Measurements from ENCODE around the gene ACADVL.
"Not testable (repeated sequence)": the region's sequence is repeated elsewhere in the genome, so short reads cannot be mapped to it uniquely, and the experiment has no call there.

The ACADVL gene

DNA sequence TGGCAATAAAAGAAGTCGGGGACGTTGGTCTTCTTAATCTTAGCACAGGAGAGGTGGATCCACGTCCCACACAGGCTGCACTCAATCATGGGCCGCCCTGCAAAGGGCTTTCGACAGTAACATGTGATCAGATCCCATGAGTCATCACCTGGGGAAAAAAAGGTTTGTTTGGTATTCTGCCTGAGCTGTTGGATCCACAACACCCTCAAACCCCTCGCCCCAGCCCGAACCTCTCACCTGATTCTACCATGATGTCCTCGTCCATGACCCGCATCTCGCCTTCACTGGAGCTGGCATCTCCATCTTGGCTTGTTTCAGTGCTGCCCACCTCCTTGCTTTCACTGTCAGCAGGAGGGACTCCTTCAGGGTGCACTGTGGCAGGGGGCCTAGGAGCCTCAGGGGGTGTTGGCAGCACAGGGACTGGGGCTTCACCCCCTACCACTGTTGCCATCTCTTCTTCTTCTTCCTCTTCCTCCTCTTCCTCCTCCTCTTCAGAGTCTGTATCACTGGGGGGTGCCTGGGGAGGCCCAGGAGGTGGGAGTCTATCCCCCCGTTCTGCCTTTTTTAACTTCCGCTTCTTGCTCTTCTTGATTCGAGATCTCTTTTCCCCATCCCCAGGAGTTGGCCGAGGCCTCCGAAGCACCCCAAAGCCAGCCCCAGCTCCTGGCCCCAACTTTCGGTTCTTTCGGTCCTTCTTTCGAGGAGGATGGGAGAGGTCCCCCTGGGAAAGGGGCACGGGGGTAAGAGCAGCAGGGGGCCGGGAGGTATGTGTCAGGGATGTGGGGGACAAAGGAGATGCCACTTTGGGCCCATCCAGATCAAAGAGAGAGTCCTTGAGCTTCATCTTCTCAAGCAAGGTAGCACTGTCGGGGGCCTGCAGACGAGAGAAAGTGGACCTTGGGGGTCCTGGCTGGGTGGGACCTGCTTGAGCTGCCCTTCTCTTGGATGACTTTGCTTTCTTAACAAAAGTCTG lies 16.2 kb downstream of the ACADVL start:
- DNase-seq: no peak

DNA sequence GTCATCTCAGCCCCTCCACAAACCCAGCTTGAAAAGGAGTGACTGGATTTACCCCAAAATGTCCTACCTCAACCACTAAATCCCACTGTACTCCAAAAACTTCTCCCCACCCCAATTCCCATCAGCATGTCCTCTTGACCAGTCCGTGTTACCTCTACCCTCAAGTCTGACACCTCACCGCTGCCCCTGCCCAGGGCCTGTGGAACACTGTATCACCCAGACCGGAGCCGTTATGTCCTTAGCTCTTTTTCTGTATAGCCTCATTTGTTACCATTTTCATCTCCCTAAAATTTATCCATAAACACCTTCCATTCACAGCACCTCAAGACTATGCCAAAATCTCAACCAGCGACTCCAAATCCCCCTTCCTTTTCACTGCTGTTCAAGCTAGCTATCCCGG lies 17.1 kb downstream of the ACADVL start:
- no peak for DNase-seq

DNA sequence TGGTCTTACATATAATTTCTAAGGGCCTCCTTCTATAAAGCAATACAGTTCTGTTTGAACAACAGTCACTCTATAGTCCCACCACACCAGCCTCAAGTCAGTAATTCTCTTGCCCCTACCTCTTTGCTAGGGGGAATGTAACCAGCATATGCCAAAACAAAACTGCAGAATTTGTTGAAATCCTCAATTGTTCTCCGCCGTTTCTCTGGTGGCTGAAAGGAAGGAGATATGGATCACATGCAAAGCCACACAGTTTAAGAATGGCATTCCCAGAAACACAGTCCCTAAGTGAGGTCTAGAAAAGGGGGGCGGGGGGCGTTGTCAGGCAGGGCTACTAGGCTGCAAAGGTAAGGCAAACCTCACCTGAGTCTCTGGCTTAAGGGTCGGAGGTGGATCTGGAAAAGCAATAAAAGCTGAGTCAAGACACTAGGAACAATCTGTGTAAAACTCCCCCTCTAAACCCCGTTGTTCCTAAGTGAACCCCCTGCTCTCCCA lies 17.6 kb downstream of the ACADVL start:
- DNase-seq: no peak

- DNase-seq: peak in 1 of 2 experiments; percentile 3
Observed at GRCh38 chr17:7237761-7238419, 18.2 kb downstream of the ACADVL start.

DNA sequence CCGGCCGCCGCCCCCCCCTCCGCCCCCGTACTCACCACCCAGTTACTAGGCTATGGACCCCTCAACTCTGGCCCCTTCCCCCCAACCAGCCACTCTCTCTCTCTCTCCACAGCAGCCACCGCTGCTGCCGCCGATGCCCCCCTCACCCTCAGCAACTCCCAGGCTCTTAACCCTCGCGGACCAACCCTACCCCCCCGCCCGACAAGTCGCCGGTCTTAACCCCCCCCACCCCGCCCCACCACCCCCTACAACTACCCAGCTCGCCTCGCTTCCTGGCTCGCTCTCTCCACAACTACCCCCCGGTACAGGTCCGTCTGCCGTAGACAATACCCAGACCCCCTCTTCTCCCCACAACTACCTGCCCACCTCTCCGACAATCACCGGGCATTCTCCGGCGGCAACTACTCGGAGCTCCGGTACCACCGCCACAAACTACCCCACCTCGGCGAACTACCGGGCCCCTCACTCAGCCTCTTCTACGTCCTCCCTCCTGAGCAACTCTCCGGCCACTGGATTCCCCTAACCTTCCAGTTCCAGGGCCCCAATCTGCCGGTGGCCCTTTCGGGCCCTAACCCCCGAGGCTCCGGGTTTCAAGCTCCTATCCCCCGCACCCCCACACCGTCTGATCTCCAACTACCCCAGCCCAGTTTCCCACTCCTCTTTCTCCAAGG lies 18.8 kb downstream of the ACADVL start:
- DNase-seq: no peak

GRCh38 chr17:7239091-7240027 lies 19.6 kb downstream of the ACADVL start, which contains the start of gene PHF23:
Gene PHF23 (minus strand): TSS chr17:7239457. CDS start chr17:7239279, 178 bp downstream.
- peak; percentile 87 for DNase-seq

- DNase-seq: no peak
Observed at GRCh38 chr17:7240375-7240774, 20.6 kb downstream of the ACADVL start.

- DNase-seq: no peak
Observed at GRCh38 chr17:7241090-7241733, 21.5 kb downstream of the ACADVL start.

DNA sequence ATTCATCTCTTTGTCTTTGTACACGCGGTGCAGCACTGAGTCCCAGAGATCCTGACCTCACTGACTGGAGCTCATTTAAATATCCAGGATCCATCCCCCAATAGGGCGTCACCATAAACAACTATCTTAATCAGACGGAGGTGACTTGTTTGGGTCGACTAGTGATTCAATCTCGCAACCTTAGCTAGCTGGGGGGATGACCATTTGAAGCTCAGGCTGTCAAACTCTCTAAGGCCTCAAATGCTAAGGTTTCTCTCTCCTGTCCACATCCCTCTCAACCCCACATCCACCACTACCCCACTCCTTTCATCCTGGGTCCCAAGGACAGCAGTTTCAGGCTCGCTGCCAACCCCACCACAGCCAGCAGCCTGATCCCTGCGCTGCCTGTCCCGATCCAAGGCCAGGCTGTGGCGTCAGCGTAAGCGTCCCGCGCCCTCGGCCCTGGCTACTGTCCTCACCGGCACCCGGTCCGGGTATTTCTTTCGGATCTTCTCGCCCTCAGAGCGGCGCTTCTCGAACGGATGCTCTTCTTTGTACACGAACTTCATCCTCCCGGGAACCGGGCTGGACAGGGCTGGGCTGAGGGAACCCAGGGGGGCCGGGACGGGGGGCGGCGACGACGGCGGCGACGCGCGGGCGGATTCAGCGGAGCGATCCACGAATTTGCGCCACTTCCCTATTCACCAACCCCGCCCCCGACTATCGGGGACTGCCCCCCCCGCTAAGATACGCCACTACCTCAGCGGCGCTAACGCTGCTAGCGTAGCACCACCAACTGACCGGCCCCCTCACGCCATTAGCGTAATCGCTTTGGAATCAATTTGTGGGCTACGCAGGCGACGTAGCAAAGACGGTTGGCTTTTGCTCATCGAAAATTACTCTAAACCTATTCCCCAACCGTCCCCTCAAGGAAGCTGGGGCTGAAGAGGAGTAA lies 22.3 kb downstream of the ACADVL start, which contains the start of gene GABARAP:
TSS of gene GABARAP (minus strand) at position 667 of the 934 bp plus-strand sequence. CDS start at position 548, 119 bp downstream.
- DNase-seq: peak; percentile 39 to 47

GRCh38 chr17:7242717-7243452 lies 23.1 kb downstream of the ACADVL start:
- peak; percentile 43 to 61 for DNase-seq

DNA sequence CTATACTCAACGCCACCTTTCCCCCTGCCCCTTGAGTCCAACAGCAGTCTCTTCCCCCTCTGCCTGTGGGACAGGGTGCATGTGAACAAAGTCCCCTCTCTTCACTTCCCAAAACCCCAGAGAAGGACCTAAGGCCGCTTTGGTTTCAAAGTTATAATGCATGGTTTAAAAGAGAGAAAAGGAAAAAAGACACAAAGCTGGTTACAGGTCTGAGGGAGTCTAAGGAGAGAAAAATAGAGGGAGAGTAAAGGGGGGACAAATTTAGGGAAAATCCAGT lies 23.7 kb downstream of the ACADVL start:
- no peak for DNase-seq

DNA sequence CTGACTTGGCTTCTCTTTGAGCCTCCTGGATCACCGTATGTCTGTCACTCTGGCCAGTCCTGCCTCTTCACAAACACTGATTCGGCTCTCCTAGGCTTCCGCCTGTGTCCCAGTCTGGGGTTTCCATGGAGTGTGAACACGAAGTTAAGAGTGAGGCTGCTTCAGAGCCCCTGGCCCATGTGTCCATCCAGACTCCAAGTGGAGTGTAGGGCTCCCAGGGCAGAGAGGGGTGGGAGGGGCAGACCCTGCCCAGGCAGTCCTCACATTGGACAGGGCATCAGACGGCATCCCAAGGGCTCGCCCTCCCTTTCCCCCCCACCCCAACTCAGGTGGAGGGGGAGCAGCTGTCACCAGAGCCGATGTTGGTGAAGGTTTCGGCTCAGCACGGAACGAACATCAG lies 24.1 kb downstream of the ACADVL start:
- not testable (repeated sequence) for DNase-seq

- DNase-seq: no peak
Observed at GRCh38 chr17:7246779-7247178, 27.0 kb downstream of the ACADVL start.

DNA sequence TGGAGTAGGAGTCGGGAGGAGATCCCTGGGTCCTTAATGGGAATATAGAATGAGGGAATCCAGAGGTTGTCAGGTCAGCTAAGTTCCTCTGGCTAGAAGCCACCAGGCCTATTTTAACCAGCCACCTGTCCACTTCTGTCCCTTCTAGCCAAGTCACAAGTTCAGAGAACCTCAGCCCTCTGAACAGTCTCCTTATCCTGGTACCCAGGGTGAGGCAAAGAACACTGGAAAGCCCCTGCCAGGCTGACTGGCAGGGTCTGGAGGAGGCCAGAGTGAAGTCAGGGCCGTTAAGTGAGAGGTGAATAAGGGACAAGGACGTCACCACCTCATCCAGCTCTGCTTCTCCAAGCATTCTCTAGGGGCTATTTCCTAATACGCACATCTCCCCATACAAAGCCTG lies 29.1 kb downstream of the ACADVL start:
- no peak for DNase-seq

DNA sequence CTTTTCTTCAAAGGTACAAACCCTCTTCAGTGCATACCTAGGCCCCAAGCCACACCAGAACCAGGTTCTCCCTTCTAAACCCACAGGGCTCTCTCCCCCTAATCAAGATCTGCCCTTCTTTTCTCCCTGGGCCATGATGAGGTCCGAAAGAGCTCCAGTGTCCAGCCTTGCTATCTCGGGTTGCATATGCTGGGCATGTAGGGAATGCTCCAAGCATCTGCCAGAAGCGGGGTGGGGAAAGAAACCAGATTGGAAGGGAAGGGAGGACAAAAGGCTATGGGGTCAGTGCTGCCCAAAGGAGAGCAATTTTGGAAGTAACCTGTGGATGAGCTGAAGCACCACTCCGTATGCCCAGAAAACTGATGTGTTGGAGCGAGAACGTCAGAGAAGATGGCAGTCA lies 29.5 kb downstream of the ACADVL start:
- DNase-seq: no peak

DNA sequence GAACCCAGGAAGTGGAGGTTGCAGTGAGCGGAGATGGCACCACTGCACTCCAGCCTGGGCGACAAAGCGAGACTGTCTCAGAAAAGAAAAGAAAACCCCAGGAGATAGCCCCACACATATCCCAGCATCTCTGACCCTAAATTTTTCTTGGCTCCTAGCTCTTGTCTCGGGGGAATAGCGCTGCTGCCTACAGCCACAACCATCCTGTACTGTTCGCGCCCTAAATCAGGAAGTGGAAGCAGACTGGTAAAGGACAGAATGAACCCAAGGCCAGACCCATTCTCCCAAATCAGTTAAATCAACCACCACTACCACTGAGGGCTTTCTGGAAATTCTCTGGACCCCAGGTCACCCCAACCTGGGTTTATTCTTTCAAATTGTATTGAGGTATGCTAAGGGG lies 30.1 kb downstream of the ACADVL start:
- DNase-seq: peak in 1 of 2 experiments; percentile 13

- no peak for DNase-seq
Observed at GRCh38 chr17:7250695-7251627, 31.2 kb downstream of the ACADVL start.

- peak; percentile 83 to 87 for DNase-seq
Observed at GRCh38 chr17:7251661-7252175, 32.0 kb downstream of the ACADVL start, which contains the start of gene CTDNEP1. Gene CTDNEP1 (minus strand): TSS chr17:7251734. CDS start chr17:7251296, 438 bp downstream.

Measured in AML-193 (cell line).